ENCODE results near the gene SLAIN2.

DNA sequence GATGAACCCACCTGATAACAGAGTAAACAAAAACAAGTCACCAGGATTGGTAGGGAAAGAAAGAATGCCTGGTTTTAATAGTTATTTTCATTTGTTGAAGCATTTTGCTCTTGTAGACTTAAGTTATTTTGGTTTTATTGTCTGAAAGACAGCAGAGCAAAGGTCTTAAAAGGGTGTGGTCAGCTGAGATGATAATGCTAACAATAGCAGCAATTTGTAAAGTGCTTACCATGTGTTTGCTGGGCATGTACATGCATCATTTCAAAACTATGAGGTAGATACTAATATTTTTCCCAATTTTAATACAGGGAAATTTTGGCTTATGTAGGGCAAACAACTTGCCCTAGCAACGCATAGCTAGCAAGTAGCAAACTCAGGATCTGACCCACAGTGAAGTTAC lies 95.0 kb downstream of the SLAIN2 start:
- TF ChIP-seq, protein P1, sequence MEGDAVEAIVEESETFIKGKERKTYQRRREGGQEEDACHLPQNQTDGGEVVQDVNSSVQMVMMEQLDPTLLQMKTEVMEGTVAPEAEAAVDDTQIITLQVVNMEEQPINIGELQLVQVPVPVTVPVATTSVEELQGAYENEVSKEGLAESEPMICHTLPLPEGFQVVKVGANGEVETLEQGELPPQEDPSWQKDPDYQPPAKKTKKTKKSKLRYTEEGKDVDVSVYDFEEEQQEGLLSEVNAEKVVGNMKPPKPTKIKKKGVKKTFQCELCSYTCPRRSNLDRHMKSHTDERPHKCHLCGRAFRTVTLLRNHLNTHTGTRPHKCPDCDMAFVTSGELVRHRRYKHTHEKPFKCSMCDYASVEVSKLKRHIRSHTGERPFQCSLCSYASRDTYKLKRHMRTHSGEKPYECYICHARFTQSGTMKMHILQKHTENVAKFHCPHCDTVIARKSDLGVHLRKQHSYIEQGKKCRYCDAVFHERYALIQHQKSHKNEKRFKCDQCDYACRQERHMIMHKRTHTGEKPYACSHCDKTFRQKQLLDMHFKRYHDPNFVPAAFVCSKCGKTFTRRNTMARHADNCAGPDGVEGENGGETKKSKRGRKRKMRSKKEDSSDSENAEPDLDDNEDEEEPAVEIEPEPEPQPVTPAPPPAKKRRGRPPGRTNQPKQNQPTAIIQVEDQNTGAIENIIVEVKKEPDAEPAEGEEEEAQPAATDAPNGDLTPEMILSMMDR (IDR thresholded peaks at IDR 0.05; ENCODE audit: low read depth, low read length, poor library complexity, severe bottlenecking), result no peak
- no peak for TF ChIP-seq EZH2phosphoT487 (IDR thresholded peaks at IDR 0.05; ENCODE audit: borderline replicate concordance, low read length)
